Stimulated activated CD8-positive, alpha-beta memory T cell treated with anti-CD3 and anti-CD28 coated beads, Interleukin-15, amount 100 ng/mL, for 4 hours (primary cell): ENCODE results near the gene IGSF9.

Experiments
- DNase-seq, 2 donors: peaks; one replicate each; pipeline ENCODE4 v3.0.0-alpha.2; 2020; ENCODE audit warnings: low read depth in 2 of 2

IGSF9 gene

GRCh38 chr1:159933347-159933746, 12.1 kb downstream of the IGSF9 start:
- DNase-seq: no peak

GRCh38 chr1:159932296-159933285, 12.8 kb downstream of the IGSF9 start:
- no peak for DNase-seq

- no peak for DNase-seq
These were observed 13.6 kb downstream of the IGSF9 start for GRCh38 chr1:159931795-159932173.

GRCh38 chr1:159931101-159931794, 14.2 kb downstream of the IGSF9 start:
- no peak for DNase-seq

- DNase-seq: no peak
These were observed 14.8 kb downstream of the IGSF9 start for GRCh38 chr1:159930634-159931033.

GRCh38 chr1:159930216-159930615, 15.2 kb downstream of the IGSF9 start:
- no peak for DNase-seq

GRCh38 chr1:159929155-159930051, 16.0 kb downstream of the IGSF9 start:
- DNase-seq: no peak

- no peak for DNase-seq
These were observed 16.8 kb downstream of the IGSF9 start for GRCh38 chr1:159928491-159929050.

GRCh38 chr1:159927849-159928431, 17.5 kb downstream of the IGSF9 start:
- DNase-seq: no peak

GRCh38 chr1:159927211-159927848, 18.1 kb downstream of the IGSF9 start:
- DNase-seq: no peak

GRCh38 chr1:159925719-159926078, 19.7 kb downstream of the IGSF9 start:
- peak in 1 of 2 donors; percentile 11 for DNase-seq

- DNase-seq: peak; percentile 78 to 80
These were observed 20.4 kb downstream of the IGSF9 start, which contains the start of gene TAGLN2 for GRCh38 chr1:159924791-159925718. TSS of gene TAGLN2 (minus strand) at chr1:159925507. CDS start at chr1:159920509, 4,998 bp downstream.

GRCh38 chr1:159924025-159924790, 21.2 kb downstream of the IGSF9 start:
- peak; percentile 24 to 47 for DNase-seq

GRCh38 chr1:159923203-159924024, 22.0 kb downstream of the IGSF9 start:
- peak; percentile 59 to 68 for DNase-seq

- DNase-seq: no peak
These were observed 22.8 kb downstream of the IGSF9 start for GRCh38 chr1:159922511-159923202.

- DNase-seq: no peak
These were observed 23.5 kb downstream of the IGSF9 start for GRCh38 chr1:159921700-159922504.
